HG03045 (cell line): ENCODE results near the gene TARS3.

Source experiments
- ATAC-seq: cut with Tn5 transposase; IDR thresholded peaks from one replicate; pipeline ENCODE4 v1.9.1; 2021; ENCODE audit warnings: mild to moderate bottlenecking, moderate library complexity; ENCODE audit not compliant: unreplicated experiment

The TARS3 gene

GRCh38 chr15:101702077-101702476, 22.2 kb downstream of the TARS3 start:
- ATAC-seq: no peak

DNA sequence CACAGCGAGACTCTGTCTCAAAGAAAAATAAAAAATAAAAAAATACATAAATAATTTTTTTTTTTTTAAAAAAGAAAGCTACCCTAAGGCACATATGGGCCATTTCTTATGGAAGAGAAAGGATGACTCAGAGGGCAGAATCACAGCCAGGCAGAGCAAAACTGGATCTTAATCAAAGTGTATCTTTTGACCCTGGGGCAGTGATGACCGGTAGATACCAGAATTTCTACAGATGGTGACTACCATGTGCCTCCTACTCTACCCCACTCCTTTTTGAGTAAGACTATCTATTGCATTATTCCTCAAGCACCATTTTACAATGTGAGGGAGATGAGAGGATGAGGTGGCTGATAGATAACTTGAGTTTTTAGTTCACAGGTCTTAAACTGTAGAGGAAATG, 26.0 kb downstream of the TARS3 start:
- no peak for ATAC-seq

GRCh38 chr15:101697488-101697887, 26.8 kb downstream of the TARS3 start:
- ATAC-seq: no peak

GRCh38 chr15:101696829-101697228, 27.4 kb downstream of the TARS3 start:
- ATAC-seq: no peak

GRCh38 chr15:101694261-101694660, 30.0 kb downstream of the TARS3 start:
- no peak for ATAC-seq

DNA sequence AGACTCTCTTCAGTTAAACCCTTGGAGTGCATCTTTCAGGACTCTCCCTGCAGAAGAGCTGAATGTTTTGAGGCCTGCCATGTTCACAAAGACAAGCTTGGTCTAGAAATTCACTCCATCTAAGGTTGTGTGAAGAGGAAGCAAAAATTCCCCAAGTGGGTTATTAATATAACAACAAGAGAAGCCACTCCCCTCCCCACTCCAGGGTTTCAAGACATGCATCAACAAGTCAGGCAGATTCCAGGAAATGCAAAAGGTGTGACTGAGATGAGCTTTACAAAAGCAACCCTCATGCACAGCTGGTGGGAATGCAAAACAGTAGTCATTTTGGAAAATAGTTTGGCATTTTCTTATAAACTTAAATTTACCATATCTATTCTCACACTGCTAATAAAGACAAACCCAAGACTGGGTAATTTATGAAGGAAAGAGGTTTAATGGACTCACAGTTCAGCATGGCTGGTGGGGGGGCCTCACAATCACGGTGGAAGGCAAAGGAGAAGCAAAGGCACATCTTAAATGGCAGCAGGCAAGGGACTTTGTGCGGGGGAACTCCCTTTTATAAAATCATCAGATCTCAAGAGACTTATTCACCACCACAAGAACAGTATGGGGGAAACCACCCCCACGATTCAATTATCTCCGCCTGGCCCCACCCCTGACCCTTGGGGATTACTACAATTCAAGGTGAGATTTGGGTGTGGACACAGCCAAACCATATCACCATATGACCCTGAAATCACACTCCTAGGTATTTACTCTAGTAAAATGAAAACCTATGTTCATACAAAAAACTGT, 31.3 kb downstream of the TARS3 start:
- ATAC-seq: no peak

- ATAC-seq: no peak
These were observed 34.4 kb downstream of the TARS3 start for GRCh38 chr15:101689901-101690300.

GRCh38 chr15:101686718-101687117, 37.6 kb downstream of the TARS3 start:
- no peak for ATAC-seq

GRCh38 chr15:101684877-101685276, 39.4 kb downstream of the TARS3 start:
- ATAC-seq: no peak

DNA sequence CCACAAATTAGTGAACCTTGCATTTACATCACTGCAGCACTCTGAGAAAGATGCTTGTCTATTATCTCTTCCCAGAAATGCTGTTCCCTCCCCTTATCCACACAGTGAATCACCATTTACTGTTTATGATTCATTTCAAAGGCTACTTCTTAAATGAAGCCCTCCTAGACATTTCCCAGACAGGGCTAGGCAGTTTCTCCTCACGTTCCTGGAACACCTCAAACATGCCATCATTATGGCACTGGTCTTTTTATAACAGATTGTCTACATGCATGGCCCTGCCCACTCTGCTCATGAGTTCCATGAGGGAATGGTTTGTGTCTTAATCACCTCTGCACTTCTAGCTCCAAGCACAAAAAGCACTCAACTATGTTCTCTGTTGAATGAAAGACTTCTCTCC, 39.9 kb downstream of the TARS3 start:
- no peak for ATAC-seq

DNA sequence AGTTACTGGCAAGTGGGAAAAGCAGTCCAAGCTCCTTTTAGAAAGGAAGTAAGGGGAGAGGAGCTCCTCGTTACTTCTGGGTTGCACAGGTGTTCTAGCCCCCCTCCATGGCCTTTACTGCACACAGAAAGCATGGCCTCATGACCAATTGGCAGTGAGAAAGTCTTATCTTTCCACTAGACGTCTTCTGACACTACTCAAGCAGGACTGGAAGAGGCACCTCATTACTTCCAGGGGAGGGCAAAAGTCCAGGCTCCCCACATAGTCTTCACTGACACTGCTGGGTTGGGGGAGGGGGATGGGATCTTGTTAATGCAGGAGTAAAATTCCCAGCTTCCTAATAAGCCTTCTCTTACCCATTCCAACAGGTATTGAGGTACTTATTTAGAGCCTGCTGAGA, 44.5 kb downstream of the TARS3 start:
- no peak for ATAC-seq

DNA sequence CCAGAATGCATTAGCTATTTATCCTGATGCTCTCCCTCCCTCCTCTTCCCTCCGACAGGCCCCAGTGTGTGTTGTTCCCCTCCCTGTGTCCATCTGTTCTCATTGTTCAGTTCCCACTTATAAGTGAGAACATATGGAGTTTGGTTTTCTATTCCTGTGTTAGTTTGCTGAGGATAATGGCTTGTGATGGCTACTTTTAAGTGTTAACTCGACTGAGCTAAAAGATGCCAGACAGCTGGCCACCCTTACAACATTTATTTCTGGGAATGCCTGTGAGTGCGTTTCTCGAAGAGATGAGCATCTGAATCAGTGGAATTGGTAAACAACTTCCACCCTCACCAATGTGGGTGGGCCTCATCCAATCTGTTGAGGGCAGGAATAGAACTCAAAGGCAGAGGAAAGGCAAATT, 47.3 kb downstream of the TARS3 start:
- ATAC-seq: no peak

- peak; percentile 66 for ATAC-seq
These were observed 48.3 kb downstream of the TARS3 start for GRCh38 chr15:101675796-101676582.

GRCh38 chr15:101675015-101675414, 49.3 kb downstream of the TARS3 start:
- ATAC-seq: no peak

DNA sequence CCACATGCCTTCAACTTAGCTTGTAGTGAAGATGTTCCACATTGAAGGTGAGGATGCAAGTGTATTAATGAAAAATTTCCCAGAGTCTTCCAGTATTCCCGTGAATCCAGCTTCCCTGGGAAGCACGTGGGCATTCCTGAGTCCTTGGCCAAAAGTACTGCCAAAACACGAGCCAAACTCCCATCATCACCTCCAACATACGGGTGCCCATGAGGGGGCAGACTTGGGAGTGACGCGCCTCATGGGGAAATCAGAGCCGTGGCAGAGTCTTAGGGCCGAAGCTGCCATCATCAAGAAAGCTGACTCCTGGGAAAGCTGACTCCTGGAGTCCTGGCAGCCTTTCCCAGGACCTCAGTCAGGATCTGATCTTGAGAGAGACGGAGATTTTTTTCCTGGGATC, 52.0 kb downstream of the TARS3 start:
- no peak for ATAC-seq

- no peak for ATAC-seq
These were observed 54.5 kb downstream of the TARS3 start for GRCh38 chr15:101669744-101670143.

GRCh38 chr15:101667881-101668280, 56.4 kb downstream of the TARS3 start:
- no peak for ATAC-seq

- no peak for ATAC-seq
These were observed 59.9 kb downstream of the TARS3 start for GRCh38 chr15:101664303-101664913.

DNA sequence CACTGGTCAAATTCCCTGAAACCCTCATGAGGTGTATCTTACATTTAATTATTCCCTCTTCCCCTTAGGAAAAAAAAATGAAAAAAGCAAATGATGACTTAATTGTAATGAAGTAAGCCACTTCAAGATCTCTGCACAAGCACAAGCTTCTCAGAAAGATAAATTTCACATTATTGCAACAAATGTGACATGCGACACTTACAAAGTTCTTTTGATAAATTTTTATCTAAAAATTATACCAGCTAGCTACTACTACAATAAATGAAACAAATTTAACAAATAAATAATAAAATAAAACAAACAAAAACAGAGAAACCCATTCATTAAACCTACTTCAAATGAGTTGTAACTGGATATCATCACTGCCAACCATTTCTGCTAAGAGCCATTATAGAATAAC, 62.1 kb downstream of the TARS3 start:
- no peak for ATAC-seq

DNA sequence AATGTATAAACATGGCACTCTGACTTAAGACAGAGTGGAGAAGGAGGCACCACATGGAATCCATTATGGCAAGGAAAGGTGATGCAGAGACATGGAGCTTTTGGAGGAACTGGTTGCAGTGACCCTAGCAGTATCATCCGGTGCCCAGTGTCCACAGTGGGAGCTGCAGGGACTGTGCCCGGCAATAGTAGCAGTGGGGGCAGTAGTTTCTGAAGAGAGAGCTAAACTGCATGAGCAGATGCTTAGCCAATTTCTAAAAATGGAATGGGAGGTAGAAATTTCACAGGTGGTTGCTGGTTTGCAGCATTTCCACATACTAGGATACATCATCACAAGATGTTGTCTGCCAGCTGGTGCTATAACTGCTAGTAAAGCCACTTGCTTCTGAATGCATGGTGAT, 64.3 kb downstream of the TARS3 start:
- ATAC-seq: no peak

DNA sequence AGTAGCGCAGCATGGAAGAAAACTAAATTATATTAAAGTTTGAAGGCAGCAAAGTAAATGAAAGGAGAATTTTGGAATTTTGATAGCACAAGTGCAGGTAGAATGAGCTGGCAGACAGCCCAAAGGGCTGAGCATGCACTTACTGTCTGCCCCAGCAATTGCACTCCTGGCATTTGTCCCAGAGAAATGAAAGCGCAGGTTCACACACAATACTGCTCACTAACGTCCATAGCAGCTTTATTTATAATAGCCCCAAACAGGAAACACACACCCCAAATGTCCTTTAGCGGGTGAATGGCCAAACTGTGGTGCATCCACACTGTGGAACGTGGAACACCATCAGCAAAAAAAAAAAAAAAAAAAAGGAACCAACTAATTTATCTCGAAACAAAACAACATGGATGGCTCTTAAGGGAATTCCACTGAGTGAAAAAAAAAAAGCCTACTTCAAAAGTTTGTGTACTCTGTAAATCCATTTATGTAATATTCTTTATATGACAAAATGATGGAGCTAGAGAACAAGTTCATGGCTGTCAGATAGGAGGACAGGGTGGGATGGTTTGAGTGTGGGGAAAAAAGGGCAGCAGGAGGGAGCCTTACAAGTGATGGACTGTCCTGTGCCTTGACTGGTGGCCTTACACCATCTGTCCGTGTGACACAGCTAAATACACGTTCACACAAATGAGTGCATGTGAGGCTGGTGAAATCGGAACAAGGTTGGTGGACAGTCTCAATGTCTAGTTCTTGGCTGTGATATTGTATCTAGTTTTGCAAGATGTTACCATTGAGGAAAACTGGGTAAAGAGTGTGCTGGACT, 66.1 kb downstream of the TARS3 start:
- ATAC-seq: no peak
